Renal cortical epithelial cell (primary cell): ENCODE measurements around the gene NHERF1. TPM values are rescaled to one million over a fixed set of nuclear protein-coding genes. Genes with fewer than 3 reads are reported as not detected.

Source experiments
- DNase-seq: peaks from one replicate; pipeline ENCODE4 v3.0.0-alpha.2; 2011; ENCODE audit warnings: low read depth
- total RNA-seq: library from RNA; depleted of rRNA; stranded (reverse); fragments of >200 nt; gene quantifications from 2 replicates; pipeline ENCODE4 v1.2.3, GENCODE V29; 2014

The NHERF1 gene
- total RNA-seq, 1 donor from 2014 or later: 28.6 TPM

DNA sequence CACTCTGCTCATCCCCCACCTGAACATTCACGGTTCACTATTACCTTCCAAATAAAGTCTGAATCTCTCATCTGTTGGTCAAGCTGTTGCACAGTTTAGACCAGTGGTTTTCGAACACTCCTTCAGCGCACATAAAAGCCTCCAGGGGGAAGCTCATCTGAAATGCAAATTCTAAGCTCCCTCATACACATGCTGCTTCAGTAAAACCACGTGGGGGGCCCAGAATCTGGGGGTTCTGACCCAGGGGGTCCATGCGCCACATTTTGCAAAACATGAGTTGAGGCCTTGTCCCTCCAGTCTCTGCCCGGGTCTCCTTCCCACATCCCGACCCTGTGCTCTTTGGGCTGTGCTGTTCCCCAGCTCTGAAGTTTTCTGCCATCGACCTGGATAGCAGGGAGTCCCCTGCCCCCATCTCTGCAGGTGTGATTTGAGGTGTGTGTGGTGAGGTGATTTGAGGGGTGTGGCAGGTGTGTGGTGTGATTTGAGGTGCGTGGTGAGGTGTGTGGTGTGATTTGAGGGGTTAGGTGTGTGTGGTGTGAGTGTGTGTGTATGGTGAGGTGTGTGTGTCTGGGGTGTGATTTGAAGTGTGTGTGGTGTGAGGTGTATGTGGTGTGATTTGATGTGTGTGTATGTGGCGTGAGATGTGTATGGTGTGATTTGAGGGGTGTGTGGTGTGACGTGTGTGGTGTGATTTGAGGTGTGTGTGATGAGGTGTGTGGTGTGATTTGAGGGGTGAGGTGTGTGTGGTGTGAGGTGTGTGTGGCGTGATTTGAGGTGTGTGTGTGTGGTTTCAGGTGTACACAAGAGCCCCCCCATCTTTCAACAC lies 16.2 kb upstream of the NHERF1 start:
- DNase-seq: no peak

DNA sequence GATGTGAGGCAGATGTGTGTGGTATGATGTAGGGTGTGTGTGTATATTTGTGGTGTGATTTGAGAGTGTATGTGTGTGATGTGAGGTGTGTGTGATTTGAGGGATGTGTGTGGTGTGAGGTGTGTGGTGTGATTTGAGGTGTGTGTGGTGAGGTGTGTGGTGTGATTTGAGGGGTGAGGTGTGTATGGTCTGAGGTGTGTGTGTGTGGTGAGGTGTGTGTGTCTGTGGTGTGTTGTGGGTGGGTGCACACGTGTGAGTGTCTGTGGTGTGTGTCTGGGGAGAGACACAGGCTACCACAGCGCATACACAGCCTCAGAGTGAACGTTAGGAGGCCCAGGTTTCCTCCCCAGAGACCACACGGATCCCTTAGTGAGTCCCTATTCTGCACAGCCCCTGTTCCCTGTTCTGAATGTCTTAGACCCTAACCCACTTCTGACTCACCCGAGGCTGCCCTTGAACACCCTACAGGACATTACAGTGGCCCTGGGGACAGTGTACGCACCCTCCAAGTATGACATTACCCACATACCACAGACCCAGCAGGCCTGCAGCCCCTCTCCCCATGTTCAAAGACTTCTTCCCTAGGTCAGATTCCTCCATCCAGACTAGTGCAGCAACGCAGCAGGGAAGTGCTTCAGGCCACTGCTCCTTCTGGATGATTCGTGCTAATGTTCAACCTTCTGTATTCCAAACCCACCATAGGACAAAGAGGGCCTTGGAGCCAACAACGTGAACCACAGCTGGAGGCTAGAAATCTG lies 14.9 kb upstream of the NHERF1 start:
- DNase-seq: no peak

DNA sequence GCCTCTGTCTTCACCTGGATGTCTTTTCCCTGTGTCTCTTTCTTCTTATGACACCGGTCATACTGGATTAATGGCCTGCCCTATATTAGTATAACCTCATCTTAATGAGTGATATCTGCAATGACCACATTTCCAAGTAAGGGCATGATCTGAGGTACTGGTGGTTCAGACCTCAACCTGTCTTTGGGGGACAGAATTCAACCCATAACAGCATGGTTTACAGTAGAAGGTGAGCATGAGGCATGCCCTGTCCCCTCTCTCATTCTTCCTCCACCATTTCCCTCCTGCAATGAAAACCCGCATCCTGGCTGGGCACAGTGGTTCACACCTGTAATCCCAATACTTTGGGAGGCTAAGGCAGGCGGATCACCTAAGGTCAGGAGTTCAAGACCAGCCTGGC lies 14.2 kb upstream of the NHERF1 start:
- no peak for DNase-seq

DNA sequence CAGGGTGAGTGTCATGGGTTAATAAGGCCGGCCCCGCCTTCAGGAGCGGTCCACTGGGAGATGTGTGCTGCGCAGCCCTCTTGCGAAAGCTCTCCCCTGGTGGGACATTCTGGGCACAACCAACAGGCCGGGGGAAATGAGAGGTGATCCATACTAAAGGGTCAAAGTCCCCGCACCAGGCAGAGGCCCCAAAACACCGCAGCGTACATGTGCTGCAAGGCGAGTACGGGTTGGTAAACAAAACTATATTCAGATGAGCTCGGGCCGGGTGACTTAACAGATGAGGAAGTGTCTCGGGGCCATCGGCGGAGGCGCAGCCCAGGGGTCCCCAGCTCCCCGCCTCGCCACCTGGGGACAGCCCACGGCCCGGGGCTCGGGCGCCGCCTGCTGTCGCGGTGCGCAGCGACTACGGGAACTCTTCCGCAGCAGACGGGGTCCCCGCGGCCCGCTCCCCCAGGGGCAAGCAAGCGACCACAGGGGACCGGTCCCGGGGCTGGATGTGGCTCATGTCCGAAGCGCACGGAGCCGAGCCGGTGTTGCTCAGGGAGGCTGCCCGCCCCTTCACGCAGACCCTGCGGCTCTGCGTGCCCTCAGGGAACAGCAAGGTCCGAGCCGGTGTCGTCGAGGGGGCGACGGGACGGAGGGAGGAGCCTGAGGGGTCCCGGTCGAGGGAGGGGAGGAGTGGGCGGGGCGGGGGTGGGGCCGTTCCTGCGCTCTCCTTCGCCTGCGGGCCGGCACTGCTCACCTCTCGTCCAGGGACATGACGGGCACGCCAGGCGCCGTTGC lies 11.7 kb upstream of the NHERF1 start, which contains the start of gene RAB37:
TSS of gene RAB37 (plus strand) at position 744 of the 786 bp plus-strand sequence. CDS start at position 761, 17 bp downstream.
- no peak for DNase-seq

DNA sequence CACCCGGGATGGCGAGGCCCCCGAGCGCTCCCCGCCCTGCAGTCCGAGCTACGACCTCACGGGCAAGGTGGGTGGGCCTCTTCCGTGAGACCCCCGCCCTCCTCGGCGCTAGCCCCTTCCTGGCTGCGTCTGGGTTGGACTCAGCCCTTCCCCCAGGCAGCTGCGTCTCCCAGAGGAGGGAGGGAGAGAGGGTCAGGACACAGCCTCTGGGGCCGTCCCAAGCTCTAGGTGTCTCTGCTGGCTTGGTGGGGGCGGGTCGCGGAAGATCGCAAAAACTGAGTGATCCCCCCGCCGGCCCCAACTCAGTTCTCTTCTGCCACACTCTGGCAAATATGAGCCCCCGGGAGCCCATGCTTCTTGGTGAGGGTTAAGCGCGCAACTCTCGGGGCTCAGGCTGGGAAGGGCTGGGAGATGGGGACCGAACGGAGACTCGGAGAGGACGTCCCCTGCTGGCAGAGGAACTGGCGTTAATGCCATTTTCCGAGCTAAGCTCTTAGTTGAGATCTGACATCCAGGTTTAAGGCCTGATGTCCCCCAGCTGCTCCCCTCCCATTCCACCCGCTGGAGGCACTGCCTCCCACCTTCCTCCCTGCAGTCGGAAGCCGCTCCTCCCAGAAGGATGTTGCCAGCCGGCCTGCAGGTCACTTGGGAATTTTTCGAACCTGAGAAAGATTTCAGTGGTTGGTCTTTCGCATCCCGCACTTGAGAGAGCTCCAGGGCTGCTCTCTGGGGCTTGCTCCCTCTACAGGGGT lies 11.0 kb upstream of the NHERF1 start:
- DNase-seq: no peak

DNA sequence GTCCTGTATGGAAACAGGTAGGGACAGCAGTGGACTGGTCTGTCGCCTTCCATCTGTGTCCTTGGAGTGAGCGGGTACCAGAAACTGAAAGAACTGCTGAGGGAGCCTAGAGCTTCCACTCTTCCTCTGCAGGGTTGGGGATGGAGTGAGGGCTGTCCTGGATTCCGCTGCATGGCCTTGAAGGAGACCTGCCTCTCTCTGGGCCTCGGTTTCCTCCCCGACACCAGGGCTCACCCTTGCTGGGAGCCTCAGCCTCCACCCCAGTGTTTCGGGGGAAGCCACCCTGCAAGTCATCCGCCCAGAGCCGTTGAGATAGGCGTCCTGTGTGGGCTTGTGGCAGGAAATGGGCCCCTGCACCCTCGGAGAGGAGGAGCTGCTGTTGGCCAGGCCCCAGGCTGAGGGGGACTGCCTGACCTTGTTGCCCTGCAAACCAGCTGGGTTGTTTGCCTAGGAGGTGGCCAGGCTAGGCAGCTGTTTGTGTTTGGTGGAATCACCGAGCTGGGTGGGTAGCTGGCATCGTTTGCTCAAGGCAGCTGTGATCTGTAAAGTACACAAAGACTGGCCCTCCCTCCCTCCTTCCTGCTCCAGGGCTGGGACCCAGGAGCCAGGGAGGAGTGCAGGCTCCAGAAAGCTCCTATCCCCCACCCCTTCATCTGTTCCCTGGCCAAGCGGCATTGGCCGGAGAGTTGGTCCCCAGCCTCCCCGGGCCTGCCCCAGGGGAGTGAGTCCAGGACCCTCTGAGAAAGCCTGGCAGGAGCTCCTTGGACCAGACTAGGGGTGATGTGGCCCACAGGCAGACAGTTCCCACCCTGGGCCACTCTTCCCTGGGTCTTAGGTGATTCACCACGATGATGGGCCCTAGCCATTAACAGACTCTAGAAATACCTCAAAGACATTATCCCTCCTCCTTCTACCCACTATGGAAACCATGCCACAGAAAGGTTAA lies 10.1 kb upstream of the NHERF1 start:
- no peak for DNase-seq

DNA sequence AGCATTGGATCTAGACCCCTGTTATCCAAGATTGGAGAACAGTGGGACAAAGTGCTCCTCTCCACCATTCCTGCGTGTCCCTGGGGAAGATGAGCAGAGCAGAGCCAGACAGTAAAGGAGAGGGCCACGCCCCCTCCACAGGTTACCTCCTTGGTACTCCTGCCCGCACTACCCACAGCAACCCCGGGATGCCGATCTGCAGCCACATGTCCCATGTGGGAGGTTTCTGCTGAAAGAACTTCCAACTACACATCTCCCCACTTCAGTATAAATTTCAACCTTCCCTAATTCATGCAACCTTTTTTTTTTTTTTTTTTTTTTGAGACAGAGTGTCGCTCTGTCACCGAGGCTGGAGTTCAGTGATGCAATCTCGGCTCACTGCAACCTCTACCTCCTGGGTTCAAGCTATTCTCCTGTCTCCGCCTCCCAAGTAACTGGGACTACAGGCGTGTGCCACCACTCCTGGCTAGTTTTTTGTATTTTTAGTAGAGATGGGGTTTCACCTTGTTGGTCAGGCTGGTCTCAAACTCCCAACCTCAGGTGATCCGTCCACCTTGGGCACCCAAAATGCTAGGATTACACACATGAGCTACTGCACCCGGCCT lies 9.1 kb upstream of the NHERF1 start:
- DNase-seq: no peak

DNA sequence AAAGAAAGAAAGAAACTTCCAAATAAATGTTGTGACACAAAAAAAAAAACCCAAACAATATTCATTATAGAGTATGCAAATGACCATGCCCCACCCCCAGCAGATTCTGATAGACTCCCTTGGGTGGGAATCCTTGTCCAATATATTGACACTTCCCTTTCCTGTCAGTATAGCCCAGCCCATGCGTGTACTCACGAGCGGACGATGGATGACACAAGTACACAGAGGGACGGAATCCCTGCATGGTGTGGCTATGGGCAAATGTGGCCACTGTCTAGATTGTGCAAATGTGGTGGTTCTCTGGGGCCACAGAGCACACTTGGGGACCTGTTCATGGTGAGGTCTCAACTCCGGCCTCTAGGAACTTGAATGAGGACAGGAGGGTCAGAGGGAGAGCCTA lies 8.3 kb upstream of the NHERF1 start:
- DNase-seq: no peak

DNA sequence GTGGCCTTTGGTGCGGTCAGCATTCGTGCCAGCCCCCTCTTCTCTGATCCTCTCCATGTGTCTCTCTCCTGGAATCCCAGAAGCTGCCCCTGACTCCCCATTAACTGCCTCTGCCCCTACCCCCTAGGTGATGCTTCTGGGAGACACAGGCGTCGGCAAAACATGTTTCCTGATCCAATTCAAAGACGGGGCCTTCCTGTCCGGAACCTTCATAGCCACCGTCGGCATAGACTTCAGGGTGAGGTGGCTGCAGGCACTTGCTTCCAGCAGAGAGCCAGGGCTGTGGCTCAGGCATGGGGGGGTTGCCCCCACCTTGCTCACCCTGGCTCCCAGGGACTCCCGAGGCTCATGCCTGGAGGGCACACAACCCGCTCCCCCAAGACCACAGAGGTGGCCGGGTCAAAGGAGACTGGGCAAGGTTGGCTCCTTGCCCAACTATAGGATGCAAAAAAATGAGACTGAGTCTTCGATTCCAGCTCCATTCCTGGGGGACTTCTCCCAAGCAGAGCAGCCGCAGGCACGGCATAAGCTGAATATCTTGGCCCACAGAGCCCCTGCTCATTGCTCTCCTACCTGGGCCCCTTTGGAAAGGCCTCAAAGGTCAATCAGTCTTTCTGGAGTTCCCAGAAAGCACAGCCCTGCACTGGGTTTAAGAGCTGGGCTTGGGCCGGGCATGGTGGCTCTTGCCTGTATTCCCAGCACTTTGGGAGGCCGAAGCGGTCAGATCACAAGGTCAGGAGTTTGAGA lies 7.6 kb upstream of the NHERF1 start:
- DNase-seq: no peak

DNA sequence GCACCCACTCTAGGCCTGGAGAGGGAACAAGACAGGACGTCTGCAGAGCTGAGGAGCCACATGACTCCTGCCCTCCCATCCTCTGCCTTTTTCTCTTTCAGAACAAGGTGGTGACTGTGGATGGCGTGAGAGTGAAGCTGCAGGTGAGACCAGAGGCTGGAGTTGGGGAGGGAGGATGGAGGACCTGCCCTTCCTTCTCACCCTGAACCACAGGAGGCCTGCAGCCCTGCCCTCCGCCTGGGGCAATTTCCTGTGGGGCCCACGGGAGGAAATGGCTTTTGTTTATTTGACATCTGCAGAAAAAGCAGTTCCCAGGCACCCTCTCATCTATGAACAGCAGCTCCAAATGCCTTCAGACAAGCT lies 6.3 kb upstream of the NHERF1 start:
- DNase-seq: no peak

DNA sequence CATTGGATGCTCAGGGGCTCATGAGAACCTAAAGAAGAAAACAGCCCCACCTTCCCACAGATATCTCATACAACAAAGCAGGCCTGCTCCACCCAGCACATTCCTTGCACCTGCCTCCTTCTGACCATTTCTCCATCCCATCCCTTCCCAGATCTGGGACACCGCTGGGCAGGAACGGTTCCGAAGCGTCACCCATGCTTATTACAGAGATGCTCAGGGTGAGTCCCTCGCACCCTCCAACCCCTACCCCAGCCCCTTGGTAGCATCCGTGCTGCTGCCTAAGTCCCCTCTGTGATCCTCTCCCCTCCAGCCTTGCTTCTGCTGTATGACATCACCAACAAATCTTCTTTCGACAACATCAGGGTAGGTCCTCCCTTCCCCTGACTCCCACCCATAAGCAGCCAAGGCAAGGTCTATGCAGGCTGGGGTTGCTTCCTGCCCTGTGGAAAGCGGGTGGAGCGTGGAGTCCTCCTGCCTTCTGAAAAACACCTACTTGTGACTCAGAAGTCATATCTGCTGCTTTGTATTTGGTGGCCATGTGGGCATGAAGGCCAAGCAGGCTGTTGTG lies 5.4 kb upstream of the NHERF1 start:
- no peak for DNase-seq

DNA sequence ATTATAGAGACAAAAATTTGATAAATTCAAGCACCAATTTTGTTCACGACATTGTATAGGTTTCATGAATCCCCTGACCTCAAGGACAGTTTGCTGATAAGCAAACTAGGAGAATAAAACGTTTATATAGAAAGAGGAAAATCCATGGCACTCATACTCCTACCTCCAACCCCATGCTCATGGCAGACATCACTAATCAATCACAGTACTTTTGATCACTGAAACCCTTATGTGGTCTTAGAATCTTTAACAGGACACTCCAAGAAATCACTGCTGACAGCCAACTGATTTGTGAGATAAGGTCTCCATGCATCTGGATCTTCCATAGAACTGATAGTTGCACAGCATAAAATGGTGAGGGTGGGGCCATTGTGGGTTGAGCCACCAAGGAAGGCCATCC lies 4.7 kb upstream of the NHERF1 start:
- DNase-seq: no peak

DNA sequence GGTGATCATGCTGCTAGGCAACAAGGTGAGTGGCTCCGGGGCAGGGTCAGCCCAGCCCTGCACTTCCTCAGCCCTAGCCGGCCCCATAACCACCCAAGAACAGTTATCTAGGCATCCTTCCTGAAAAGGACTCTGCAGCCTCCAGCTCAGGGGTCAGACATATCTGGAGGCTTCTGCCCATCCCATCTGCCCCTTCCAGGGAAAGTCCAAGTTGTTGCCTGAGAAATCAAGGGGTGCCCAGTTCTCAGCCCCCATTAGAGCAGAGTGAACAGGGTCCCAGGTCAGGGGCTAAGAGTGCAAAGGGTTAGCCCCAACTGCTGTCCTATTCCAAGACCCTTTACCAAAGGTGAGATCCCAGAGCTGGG lies 4.1 kb upstream of the NHERF1 start:
- DNase-seq: no peak

DNA sequence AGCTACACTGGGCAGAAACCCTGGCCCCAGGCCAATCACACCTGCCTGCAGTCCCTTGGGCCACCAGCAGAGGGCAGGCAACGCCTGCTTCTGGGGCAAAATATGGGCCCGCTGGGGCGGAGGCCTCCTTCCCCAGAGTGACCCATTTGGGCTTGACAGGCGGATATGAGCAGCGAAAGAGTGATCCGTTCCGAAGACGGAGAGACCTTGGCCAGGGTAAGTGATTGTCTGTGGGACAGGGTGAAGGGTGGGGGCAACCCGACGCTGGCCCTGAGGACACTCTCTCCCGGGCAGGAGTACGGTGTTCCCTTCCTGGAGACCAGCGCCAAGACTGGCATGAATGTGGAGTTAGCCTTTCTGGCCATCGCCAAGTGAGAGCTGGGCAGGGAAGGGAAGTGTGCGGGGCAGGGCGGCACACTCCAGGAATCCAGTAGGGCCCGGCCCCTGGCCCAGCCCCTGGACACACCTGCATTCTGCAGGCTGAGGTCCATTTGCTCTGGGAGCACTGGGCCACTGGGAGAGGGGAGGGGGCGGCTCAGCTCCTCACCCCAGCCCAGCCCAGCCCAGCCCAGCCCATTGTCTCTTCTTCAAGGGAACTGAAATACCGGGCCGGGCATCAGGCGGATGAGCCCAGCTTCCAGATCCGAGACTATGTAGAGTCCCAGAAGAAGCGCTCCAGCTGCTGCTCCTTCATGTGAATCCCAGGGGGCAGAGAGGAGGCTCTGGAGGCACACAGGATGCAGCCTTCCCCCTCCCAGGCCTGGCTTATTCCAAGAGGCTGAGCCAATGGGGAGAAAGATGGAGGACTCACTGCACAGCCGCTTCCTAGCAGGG lies 3.5 kb upstream of the NHERF1 start:
- peak; percentile 48 for DNase-seq

DNA sequence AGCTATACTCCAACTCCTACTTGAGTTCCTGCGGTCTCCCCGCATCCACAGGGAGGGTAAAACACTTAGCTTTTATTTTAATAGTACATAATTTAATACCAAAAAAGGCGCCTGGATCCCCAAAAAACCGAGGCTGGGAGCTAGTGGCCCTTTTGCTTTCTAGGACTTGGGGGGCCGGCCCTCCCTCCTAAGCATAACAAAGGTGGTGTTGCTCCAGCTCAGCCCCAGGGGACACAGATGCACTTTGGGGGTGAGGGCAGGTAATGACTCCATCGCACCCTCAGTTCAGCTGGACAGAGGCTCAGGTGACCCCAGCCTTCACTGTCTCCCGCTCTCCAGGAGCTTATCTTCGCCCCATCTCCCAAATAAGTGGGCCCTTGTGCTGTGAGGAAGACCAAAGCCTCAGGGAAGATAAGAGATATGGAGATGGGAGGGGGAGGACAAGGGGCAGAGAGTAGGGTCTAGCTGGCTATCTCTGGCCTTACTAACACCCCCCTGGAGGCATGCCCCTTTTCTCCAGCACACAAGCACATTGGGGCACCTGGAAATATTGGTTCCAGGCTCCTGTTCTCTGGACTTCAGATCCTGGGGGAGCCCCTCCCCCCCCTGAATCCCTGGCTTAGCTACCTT lies 2.8 kb upstream of the NHERF1 start:
- DNase-seq: no peak

DNA sequence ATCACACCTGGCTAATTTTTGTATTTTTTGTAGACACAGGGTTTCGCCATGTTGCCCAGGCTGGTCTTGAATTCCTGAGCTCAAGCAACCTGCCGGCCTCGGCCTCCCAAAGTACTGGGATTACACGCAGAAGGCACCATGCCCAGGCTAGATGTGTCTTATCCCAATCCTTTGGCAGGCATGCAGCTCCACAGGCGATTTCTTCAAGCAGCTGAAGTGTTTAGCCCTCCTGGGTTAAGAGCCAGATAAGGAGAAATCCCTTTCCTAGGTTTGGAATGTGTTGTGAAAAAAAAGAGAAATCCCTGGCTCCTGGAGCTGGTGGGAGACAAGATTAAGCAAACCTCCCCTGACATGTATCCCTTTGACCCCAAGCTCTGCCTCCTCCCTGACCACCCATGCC lies 2.1 kb upstream of the NHERF1 start:
- DNase-seq: no peak

DNA sequence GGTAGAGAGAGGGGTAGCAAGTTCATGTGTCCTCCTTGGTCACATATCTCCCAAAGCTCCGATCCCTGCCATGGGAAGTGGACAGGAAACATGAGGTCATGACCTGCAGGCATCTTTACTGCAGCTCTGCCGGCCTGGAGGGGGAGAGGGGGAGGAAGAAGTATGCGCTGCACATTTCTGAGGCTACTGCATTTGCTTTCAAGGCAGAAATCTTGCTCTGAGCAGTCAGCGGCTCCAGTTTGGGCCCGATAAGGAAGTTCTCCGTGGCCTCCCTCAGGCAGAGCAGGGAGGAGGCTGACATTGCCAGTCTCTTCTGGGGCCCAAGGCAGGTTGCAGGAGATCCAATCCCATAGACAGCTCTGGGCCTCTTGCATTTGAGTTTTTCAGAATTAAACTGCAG lies 1.5 kb upstream of the NHERF1 start:
- DNase-seq: no peak

DNA sequence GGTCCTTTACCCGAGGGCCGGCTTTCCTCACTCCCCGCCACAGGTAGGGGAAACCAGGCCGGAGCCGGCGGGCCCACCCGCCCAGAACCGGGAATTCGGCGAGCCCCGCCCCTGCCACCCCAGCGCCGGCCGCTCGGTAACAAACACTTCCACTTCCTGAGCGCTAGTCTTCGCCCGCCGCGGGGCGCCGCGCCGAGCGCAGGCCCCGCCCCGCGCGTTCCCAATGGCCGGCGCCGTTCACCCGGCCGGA lies 224 bp upstream of the NHERF1 start:
- no peak for DNase-seq
